HG03378 (cell line): Measurements from ENCODE around the gene TXNL4B.

Experiments used
- ATAC-seq: cut with Tn5 transposase; IDR thresholded peaks from one replicate; pipeline ENCODE4 v1.9.1; 2021; ENCODE audit warnings: mild to moderate bottlenecking, moderate library complexity; ENCODE audit not compliant: unreplicated experiment

TXNL4B gene

DNA sequence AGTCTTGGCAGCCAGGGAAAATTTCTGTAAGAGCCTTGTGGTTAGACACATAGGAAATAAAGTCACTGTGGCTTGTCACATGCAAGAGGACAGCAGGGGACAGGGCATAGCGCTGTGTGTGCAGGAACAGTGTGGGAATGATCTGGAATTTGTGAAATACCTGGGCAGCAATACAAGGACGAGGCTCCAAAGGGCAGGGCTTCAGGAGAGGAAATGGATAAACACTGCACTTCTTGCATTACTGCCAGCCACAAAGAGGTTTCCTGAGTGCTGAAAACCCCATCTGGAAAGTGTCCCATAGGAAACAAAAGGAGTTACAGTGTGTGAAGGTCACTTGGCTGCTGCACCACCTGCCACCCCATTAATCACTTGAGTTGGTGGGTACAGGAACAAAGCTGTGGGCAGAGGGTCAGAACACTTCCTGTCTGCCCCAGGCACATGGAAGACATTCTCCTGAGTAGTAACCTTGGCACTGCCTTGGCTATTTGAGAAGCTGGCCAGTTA is 51.2 kb downstream of the TXNL4B start:
- no peak for ATAC-seq

DNA sequence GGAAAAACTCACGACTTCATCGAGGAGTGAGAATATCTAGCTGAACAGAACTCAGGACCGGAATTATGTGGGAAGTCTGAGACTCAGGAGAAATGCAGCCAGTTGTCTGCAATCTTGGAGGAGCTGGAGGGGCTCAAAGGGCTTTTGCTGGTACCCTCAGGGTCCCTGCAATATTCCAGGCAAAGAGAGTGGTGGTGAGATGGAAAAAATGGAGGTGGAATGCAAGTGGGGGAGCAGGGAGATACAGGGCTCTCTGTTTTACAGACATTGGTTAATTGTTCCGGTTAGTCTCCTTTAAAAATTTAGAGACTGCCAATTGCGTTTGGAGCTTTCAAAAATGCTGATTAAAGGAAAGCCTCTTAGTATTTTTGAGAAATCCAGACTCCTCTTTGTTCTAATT is 57.3 kb downstream of the TXNL4B start:
- no peak for ATAC-seq
